ENCODE measurements around the gene SLC23A1.

The SLC23A1 gene

GRCh38 chr5:139394654-139395566 lies 11.8 kb upstream of the SLC23A1 start, which contains the start of gene PROB1:
TSS of gene PROB1 (minus strand) at chr5:139395104. CDS start at chr5:139395081, 23 bp downstream.
- TF ChIP-seq CTCF (IDR thresholded peaks at IDR 0.05) = no peak
- Histone ChIP-seq H3K27ac (peak within 1 kb of the TSS; percentile 22 to 63), H3K27me3 (peaks cover 0 to 33% of the 10 kb centered on the region in 2 donors), H3K4me1 (peaks cover 0 to 39% (median 17%) of the 10 kb centered on the region in 4 donors), H3K9me3 (no peaks in the 10 kb centered on the region), H3K36me3 (no peaks in the 10 kb centered on the region), H3K4me3 (peak within 1 kb of the TSS; percentile 46 to 49)
- intact Hi-C loops (cut with DNase I; ENCODE audit: low total_unique reads) = no loop called here
- no peak for DNase-seq

GRCh38 chr5:139394123-139394653 lies 11.1 kb upstream of the SLC23A1 start:
- Histone ChIP-seq H3K9me3 (no peaks in the 10 kb centered on the region), H3K36me3 (no peaks in the 10 kb centered on the region), H3K4me1 (peaks cover 0 to 39% (median 17%) of the 10 kb centered on the region in 4 donors), H3K27ac (peak overlapping the region in 1 of 2 donors; percentile 63), H3K27me3 (peaks cover 0 to 33% of the 10 kb centered on the region in 2 donors), H3K4me3 (peak overlapping the region; percentile 46 to 49)
- TF ChIP-seq CTCF (IDR thresholded peaks at IDR 0.05) = peak in 1 of 2 experiments; percentile 12
- intact Hi-C loops (cut with DNase I; ENCODE audit: low total_unique reads) = no loop called here
- no peak for DNase-seq

GRCh38 chr5:139393497-139394122 lies 10.5 kb upstream of the SLC23A1 start:
- peaks cover 0 to 41% (median 17%) of the 10 kb centered on the region in 4 donors for H3K4me1 ChIP-seq
- H3K9me3 ChIP-seq = no peaks in the 10 kb centered on the region
- peaks cover 0 to 33% of the 10 kb centered on the region in 2 donors for H3K27me3 ChIP-seq
- H3K36me3 ChIP-seq = no peaks in the 10 kb centered on the region
- TF ChIP-seq CTCF (IDR thresholded peaks at IDR 0.05) = no peak
- intact Hi-C loops (cut with DNase I; ENCODE audit: low total_unique reads) = no loop called here
- DNase-seq = no peak
- no peak overlapping the region for H3K27ac ChIP-seq
- H3K4me3 ChIP-seq = peak overlapping the region; percentile 46 to 49

GRCh38 chr5:139392678-139393496 lies 9.8 kb upstream of the SLC23A1 start:
- Histone ChIP-seq H3K36me3 (no peaks in the 10 kb centered on the region), H3K4me1 (peaks cover 0 to 42% (median 21%) of the 10 kb centered on the region in 4 donors), H3K27me3 (peaks cover 0 to 33% of the 10 kb centered on the region in 2 donors), H3K9me3 (no peaks in the 10 kb centered on the region), H3K4me3 (peak overlapping the region; percentile 46 to 49), H3K27ac (no peak overlapping the region)
- peak; percentile 29 to 32 for TF ChIP-seq CTCF (IDR thresholded peaks at IDR 0.05)
- intact Hi-C loops (cut with DNase I; ENCODE audit: low total_unique reads) = no loop called here
- DNase-seq = no peak

GRCh38 chr5:139392324-139392677 lies 9.2 kb upstream of the SLC23A1 start:
- H3K4me1 ChIP-seq = peaks cover 0 to 42% (median 20%) of the 10 kb centered on the region in 4 donors
- no peak for DNase-seq
- H3K27me3 ChIP-seq = peaks cover 0 to 33% of the 10 kb centered on the region in 2 donors
- no peak for TF ChIP-seq CTCF (IDR thresholded peaks at IDR 0.05)
- no peak overlapping the region for H3K27ac ChIP-seq
- H3K4me3 ChIP-seq = peak overlapping the region; percentile 46 to 49
- no peaks in the 10 kb centered on the region for H3K36me3 ChIP-seq
- no peaks in the 10 kb centered on the region for H3K9me3 ChIP-seq
- intact Hi-C loops (cut with DNase I; ENCODE audit: low total_unique reads) = no loop called here
